HG02571 (cell line): Measurements from ENCODE around the gene NEK6.

Experiments used
- ATAC-seq: cut with Tn5 transposase; IDR thresholded peaks from one replicate; pipeline ENCODE4 v1.9.1; 2021; ENCODE audit warnings: mild to moderate bottlenecking, moderate library complexity; ENCODE audit not compliant: unreplicated experiment

NEK6 gene

GRCh38 chr9:124277420-124277819 is 19.7 kb downstream of the NEK6 start:
- ATAC-seq: no peak

GRCh38 chr9:124278054-124278540 is 20.3 kb downstream of the NEK6 start:
- ATAC-seq: no peak

GRCh38 chr9:124279531-124280175 is 21.9 kb downstream of the NEK6 start:
- no peak for ATAC-seq

GRCh38 chr9:124280176-124280691 is 22.5 kb downstream of the NEK6 start:
- ATAC-seq: no peak

GRCh38 chr9:124281931-124282371 is 24.2 kb downstream of the NEK6 start:
- ATAC-seq: no peak

GRCh38 chr9:124282442-124283227 is 24.9 kb downstream of the NEK6 start:
- ATAC-seq: no peak

GRCh38 chr9:124283228-124283814 is 25.6 kb downstream of the NEK6 start:
- no peak for ATAC-seq

GRCh38 chr9:124284237-124284831 is 26.6 kb downstream of the NEK6 start:
- ATAC-seq: no peak

- ATAC-seq: no peak
These were observed 27.2 kb downstream of the NEK6 start for GRCh38 chr9:124284940-124285441.

- ATAC-seq: no peak
These were observed 27.7 kb downstream of the NEK6 start for GRCh38 chr9:124285490-124285889.

GRCh38 chr9:124285903-124286291 is 28.1 kb downstream of the NEK6 start:
- peak; percentile 24 for ATAC-seq

- peak; percentile 39 for ATAC-seq
These were observed 28.7 kb downstream of the NEK6 start for GRCh38 chr9:124286292-124286931.

- ATAC-seq: no peak
These were observed 32.4 kb downstream of the NEK6 start for GRCh38 chr9:124290053-124290591.

GRCh38 chr9:124290743-124291554 is 33.2 kb downstream of the NEK6 start:
- ATAC-seq: no peak

GRCh38 chr9:124291801-124292396 is 34.1 kb downstream of the NEK6 start:
- peak; percentile 46 for ATAC-seq

GRCh38 chr9:124292696-124293593 is 35.2 kb downstream of the NEK6 start:
- ATAC-seq: no peak

- no peak for ATAC-seq
These were observed 36.2 kb downstream of the NEK6 start for GRCh38 chr9:124293718-124294506.
